Suppressor macrophage (primary cell): ENCODE data around the gene ACACB.

Experiments used
- DNase-seq, 4 experiments: peaks; one replicate each; pipeline ENCODE4 v3.0.0-alpha.2; 2020 to 2022

The ACACB gene

DNA sequence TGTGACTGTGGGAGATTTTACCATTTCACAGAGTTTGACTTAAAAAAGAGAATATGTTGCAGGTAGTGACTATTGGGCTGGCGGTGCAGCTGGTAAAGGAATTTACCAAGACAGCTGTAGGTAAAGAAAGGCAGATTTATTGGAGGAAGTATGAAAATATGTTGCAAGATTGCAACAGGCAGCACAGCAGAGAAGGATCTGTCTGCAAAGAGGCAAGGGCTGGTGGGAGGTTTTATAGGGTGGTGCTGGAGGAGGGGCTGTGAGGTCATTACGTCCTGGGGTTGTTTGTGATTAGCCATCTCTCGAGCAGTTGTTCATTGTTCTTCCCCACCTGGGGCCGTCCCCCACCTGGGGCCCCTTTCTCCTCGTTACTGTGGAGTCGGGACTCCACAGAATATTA, 62.1 kb downstream of the ACACB start:
- DNase-seq: peak in 2 of 4 experiments; percentile 24 to 53

DNA sequence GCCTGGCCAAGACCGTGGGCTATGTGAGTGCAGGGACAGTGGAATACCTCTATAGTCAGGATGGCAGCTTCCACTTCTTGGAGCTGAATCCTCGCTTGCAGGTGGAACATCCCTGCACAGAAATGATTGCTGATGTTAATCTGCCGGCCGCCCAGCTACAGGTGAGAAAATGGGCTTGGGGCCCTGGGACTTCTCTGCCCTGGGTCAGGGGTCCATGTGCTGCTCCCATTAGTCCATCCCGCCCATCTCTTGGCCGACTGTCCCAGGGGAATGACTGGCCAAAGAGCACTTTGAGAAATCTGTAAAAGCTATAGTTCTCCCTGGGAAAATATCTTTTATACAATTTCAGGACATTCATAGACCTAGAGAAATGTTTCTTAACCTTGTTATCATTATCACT, 63.5 kb downstream of the ACACB start:
- no peak for DNase-seq

DNA sequence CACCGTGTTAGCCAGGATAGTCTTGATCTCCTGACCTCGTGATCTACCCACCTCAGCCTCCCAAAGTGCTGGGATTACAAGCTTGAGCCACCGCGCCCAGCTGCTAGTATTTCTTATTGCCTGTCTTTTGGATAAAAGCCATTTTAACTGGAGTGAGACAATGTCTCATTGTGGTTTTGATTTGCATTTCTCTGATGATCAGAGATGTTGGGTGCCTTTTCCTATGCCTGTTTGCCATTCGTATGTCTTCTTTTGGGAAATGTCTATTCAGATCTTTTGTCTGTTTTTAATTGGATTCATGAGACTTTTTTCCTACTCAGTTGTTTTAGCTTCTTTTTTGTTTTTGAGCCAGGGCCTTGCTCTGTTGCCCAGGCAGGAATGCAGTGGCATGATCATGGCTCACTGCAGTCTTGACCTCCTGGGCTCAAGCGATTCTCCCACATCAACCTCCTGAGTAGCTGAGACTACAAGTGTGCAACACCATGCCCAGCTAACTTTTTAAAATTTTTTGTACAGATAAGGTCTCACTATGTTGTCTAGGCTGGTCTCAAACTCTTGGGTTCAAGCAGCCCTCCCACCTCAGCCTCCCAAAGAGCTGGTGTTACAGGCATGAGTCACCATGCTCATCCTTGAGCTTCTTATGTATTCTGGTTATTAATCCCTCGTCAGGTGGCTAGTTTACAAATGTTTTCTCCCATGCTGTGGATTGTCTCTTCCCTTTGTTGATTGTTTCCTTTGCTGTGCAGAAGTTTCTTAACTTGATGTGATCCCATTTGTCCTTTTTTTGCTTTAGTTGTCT, 65.9 kb downstream of the ACACB start:
- DNase-seq: no peak

DNA sequence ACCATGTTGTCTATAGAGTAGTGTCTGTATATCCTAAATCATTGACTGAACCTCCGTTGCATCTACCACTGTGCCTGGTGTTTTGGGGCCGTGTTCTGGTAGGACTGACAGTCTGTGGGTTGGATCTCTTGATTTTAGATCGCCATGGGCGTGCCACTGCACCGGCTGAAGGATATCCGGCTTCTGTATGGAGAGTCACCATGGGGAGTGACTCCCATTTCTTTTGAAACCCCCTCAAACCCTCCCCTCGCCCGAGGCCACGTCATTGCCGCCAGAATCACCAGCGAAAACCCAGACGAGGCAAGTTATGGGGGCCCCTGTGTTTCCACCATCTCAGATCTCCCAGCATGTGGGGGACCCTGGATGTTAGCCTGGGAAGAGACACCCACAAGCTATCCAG, 69.1 kb downstream of the ACACB start:
- no peak for DNase-seq

DNA sequence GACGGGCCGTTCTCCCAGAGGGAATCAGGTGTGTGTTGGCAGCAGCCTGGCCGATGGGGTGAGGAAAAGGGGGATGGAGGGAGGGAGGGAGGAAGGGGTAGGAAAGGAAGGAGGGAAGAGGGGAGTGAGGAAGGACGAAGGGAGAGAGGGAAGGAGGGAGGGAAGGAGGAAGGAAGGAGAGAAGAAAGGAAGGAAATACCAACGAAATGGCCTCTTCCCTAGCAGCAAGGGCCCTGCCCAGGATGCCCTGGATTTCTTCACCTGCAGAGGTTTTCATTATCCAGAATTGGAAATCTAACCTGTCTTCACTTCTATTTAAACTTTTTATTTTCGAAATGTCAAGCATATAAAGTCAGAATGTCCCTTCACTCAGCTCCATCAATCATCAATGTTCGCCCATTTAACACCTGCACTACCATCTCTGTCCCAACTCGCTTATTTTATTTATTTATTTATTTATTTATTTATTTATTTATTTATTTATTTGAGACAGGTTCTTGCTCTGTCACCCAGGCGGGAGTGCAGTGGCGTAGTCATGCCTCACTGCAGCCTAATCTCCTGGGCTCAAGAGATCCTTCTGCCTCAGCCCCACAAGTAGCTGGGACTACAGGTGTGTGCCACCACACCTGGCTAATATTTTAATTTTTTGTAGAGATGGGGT, 70.7 kb downstream of the ACACB start:
- no peak for DNase-seq

DNA sequence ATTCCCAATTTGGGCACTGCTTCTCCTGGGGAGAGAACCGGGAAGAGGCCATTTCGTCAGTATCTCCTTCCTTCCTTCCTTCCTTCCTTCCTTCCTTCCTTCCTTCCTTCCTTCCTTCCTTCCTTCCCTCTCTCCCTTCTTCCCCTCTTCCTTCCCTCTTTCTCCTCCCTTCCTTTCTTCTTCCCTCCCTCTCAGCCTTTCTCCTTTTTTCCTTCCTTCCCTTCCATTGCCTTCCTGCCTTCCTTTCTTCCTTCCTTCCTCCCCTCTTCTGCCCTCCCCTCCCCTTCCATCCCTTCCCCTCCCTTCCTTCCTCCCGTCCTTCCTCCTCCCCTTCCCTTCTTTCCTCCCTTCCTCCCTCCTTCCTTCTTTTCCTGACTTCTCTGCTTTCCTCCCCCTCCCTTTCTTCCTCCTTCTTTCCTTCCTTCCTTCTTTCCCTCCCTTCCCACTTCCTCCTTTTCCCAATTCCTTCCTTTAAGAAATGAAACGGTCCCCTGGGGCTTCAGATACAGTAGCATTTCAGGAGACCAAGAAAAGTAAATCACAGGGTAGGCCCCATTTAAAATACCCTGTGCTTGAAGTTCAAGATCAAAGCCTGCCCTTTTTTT, 71.8 kb downstream of the ACACB start:
- no peak for DNase-seq

DNA sequence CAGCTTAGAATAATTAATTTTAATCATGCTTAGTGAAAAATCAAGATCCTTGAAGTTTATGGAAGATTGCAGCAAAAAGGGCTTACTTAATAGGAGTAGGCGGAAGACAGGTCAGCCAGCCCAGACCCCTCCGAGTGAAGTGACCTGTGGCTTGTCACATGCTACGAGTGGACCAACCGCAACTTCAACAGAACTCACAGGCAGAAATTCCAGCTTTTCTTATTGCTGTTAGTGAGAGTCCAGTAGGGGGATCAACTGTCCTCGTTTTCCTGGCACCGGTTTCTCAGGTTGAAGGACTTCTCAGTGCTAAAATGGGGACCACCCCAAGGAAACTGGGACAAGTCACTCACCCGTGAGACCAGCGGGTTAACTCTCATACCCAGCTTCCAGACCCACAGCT, 72.9 kb downstream of the ACACB start:
- DNase-seq: no peak

GRCh38 chr12:109191621-109192250, 75.3 kb downstream of the ACACB start:
- DNase-seq: no peak

- no peak for DNase-seq
These were observed 76.0 kb downstream of the ACACB start for GRCh38 chr12:109192358-109192757.

- no peak for DNase-seq
These were observed 77.5 kb downstream of the ACACB start for GRCh38 chr12:109193896-109194295.

DNA sequence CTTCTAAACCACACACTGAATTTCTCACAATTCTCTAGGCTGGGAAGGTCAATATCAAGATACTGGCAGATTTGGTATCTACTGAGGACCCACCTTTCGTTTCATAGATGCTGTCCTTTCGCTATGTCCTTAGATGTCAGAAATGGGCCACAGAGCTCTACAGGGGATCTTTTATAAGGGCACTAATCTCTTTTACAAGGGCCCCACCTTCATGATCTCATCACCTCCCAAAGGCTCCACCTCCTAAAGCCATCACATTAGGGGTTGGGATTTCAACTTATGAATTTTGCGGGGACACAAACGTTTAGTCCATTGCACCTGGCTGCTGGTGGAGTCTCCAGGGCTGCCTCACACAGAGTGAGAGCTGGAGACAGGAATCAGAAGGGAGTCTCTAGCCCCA, 79.9 kb downstream of the ACACB start:
- DNase-seq: no peak

- DNase-seq: no peak
These were observed 80.9 kb downstream of the ACACB start for GRCh38 chr12:109197327-109197726.

DNA sequence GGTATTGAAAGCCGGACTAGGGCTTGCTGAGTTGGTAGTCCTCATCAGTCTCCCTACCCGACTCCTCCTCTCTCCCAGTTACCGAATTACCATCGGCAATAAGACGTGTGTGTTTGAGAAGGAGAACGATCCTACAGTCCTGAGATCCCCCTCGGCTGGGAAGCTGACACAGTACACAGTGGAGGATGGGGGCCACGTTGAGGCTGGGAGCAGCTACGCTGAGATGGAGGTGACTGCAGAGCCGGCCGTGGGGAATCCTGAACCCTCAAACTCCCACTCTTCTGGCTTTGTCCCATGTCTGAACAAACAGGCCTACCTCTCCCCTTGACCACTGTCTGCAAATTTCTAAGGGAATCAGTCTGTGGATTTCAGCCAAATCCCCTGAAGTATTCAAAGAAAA, 82.9 kb downstream of the ACACB start:
- no peak for DNase-seq

- no peak for DNase-seq
These were observed 84.6 kb downstream of the ACACB start for GRCh38 chr12:109200825-109201495.

- no peak for DNase-seq
These were observed 85.1 kb downstream of the ACACB start for GRCh38 chr12:109201496-109201885.

GRCh38 chr12:109202770-109203169, 86.4 kb downstream of the ACACB start:
- DNase-seq: no peak

DNA sequence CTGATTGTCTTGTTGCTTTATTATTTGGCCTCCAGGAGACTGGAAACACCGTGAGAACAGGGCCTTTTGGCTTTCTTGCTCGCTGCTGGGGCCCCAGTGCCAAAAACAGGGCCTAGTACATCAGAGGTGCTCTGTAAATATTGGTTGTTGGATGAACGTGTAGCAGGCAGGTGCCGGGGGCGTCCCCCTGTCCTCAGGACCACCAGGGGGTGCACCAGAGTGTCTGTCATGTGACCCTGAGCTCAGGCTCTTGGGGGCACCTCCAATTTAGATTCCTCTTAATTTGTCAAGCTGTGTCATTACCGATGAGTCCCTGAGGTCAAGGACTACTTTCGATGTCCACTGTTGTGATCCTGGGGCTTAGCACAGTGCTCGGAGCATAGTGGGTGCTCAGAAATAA, 87.1 kb downstream of the ACACB start:
- no peak for DNase-seq

GRCh38 chr12:109209082-109209481, 92.7 kb downstream of the ACACB start:
- DNase-seq: no peak

GRCh38 chr12:109212460-109213115, 96.2 kb downstream of the ACACB start:
- DNase-seq: no peak

DNA sequence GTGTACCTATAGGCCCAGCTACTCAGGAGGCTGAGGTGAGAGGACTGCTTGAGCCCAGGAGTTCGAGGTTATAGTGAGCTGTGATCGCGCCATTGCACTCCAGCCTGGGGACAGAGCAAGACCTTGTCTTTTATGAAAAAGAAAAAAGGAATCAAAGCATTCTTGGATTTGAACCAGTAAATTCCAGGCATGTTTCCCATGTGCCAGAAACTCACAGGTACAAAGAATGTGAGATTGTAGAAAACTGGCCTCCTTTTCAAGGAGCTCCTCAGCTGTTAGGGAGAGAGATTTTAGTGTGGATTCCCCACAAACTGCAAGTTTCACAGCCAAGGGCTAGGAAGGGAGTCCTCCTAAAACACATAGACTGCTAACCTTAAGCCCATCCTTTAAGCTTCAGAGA, 97.7 kb downstream of the ACACB start:
- no peak for DNase-seq

GRCh38 chr12:109218996-109219395, 102.6 kb downstream of the ACACB start:
- DNase-seq: no peak

DNA sequence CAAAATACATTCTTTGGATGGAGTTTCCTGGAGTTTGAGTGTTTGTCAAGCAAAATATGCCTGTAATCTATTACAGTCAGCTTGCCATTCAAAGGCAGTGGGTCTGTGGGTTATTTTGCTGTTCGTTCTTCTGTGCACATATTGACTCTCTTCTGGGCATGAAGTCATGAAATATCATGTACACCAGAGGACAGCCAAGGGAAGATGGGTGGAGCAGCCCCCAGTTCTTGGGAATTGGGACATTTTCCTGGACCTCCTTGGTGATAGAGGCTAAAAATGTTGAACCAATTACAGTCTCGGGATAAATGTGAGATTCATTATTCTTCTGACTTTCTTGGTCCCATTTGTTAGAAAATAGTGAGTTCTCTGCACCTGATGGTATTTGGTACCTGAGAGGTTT, 103.6 kb downstream of the ACACB start:
- no peak for DNase-seq
